ENCODE measurements around the gene LAMB1. TPM values are rescaled to one million over a fixed set of nuclear protein-coding genes. Genes with fewer than 3 reads are reported as not detected.

The LAMB1 gene
- total RNA-seq, 1 experiment from 2014 or later, result 32.0 TPM

GRCh38 chr7:107961405-107961804 is 41.6 kb downstream of the LAMB1 start:
- ChIA-PET CTCF (no interaction called here), POLR2A (no interaction called here), RAD21 (ENCODE audit: low non-redundant PET in 1 of 2, low total read pairs in 2 of 2, uncharacterized antibody in 2 of 2, unreplicated experiment in 2 of 2) (no interaction called here)
- no peak overlapping the region for H3K4me3 ChIP-seq (replicated peaks in 1 of 2; ENCODE audit: low read depth in 1 of 2, low read length in 2 of 2)
- no peak overlapping the region for H2AFZ ChIP-seq (ENCODE audit: low read depth, low read length, poor library complexity, severe bottlenecking)
- intact Hi-C loops (cut with micrococcal nuclease), result no loop called here
- H3K36me3 ChIP-seq (ENCODE audit: control insufficient read depth in 1 of 2, insufficient read depth in 2 of 2, low read length in 2 of 2), result peaks cover 0 to 17% of the 10 kb centered on the region in 2 experiments; a peak in 3 of 4 replicates
- DNase-seq (ENCODE audit: low read depth, low spot score), result no peak
- H3K4me1 ChIP-seq (ENCODE audit: control insufficient read depth in 1 of 2, insufficient read depth in 2 of 2, low read length in 2 of 2), result no peaks in the 10 kb centered on the region
- no peaks in the 10 kb centered on the region for H3K79me2 ChIP-seq (ENCODE audit: insufficient read depth, low read length)
- ATAC-seq, result no peak
- no peaks in the 10 kb centered on the region for H3K27me3 ChIP-seq (ENCODE audit: insufficient read depth, low read length)
- no peak overlapping the region for H3K9ac ChIP-seq (ENCODE audit: low read length)
- no peaks in the 10 kb centered on the region for H3K9me3 ChIP-seq (ENCODE audit: control insufficient read depth in 1 of 2, insufficient read depth in 1 of 2, low read depth in 1 of 2, low read length in 2 of 2)
- no peak overlapping the region for H3K27ac ChIP-seq (ENCODE audit: low read depth, low read length)
- no TSS peak for BruUV-seq (replicated peaks)
- TF ChIP-seq SP1 (IDR thresholded peaks at IDR 0.05; ENCODE audit: low read depth) (no peak), ZFX (IDR thresholded peaks at IDR 0.05) (no peak), YY1 (IDR thresholded peaks at IDR 0.05; ENCODE audit: extremely low read depth, insufficient replicate concordance, low read depth, low read length) (no peak), POLR2AphosphoS5 (IDR thresholded peaks at IDR 0.05; ENCODE audit: low read depth, low read length) (no peak), ZBTB33 (IDR thresholded peaks at IDR 0.05; ENCODE audit: extremely low read depth, insufficient replicate concordance, low read length) (no peak), ZNF274 (IDR thresholded peaks at IDR 0.05; ENCODE audit: low read depth, low read length) (no peak)
- no peaks in the 10 kb centered on the region for H3K9me2 ChIP-seq (ENCODE audit: insufficient read depth)
- no peaks in the 10 kb centered on the region for H4K20me1 ChIP-seq (ENCODE audit: insufficient read depth)
- no peak overlapping the region for H3K4me2 ChIP-seq (ENCODE audit: low read length)

- Histone ChIP-seq H3K9me3 (ENCODE audit: control insufficient read depth in 1 of 2, insufficient read depth in 1 of 2, low read depth in 1 of 2, low read length in 2 of 2) (no peaks in the 10 kb centered on the region), H2AFZ (ENCODE audit: low read depth, low read length, poor library complexity, severe bottlenecking) (no peak overlapping the region), H3K4me3 (replicated peaks in 1 of 2; ENCODE audit: low read depth in 1 of 2, low read length in 2 of 2) (no peak overlapping the region), H3K9ac (ENCODE audit: low read length) (no peak overlapping the region), H3K4me2 (ENCODE audit: low read length) (no peak overlapping the region), H3K9me2 (ENCODE audit: insufficient read depth) (no peaks in the 10 kb centered on the region), H4K20me1 (ENCODE audit: insufficient read depth) (no peaks in the 10 kb centered on the region), H3K27ac (ENCODE audit: low read depth, low read length) (no peak overlapping the region), H3K27me3 (ENCODE audit: insufficient read depth, low read length) (no peaks in the 10 kb centered on the region), H3K79me2 (ENCODE audit: insufficient read depth, low read length) (no peaks in the 10 kb centered on the region), H3K4me1 (ENCODE audit: control insufficient read depth in 1 of 2, insufficient read depth in 2 of 2, low read length in 2 of 2) (no peaks in the 10 kb centered on the region), H3K36me3 (ENCODE audit: control insufficient read depth in 1 of 2, insufficient read depth in 2 of 2, low read length in 2 of 2) (peaks cover 0 to 17% of the 10 kb centered on the region in 2 experiments; a peak in 3 of 4 replicates)
- DNase-seq (ENCODE audit: low read depth, low spot score) (no peak), ATAC-seq (no peak)
- no TSS peak for BruUV-seq (replicated peaks)
- ChIA-PET RAD21 (ENCODE audit: low non-redundant PET in 1 of 2, low total read pairs in 2 of 2, uncharacterized antibody in 2 of 2, unreplicated experiment in 2 of 2) (no interaction called here), CTCF (no interaction called here), POLR2A (no interaction called here)
- intact Hi-C loops (cut with micrococcal nuclease), result no loop called here
- TF ChIP-seq ZNF274 (IDR thresholded peaks at IDR 0.05; ENCODE audit: low read depth, low read length), result no peak
- no peak for TF ChIP-seq REST (IDR thresholded peaks at IDR 0.05; ENCODE audit: low read depth)
- TF ChIP-seq CBX3 (IDR thresholded peaks at IDR 0.05; ENCODE audit: low read depth), result no peak
- TF ChIP-seq ATF3 (IDR thresholded peaks at IDR 0.05), result no peak
- TF ChIP-seq EZH2phosphoT487 (IDR thresholded peaks at IDR 0.05; ENCODE audit: borderline replicate concordance), result no peak
- no peak for TF ChIP-seq CEBPB (IDR thresholded peaks at IDR 0.05; ENCODE audit: low read depth)
- no peak for TF ChIP-seq EZH2 (IDR thresholded peaks at IDR 0.05)
- no peak for TF ChIP-seq CTCF (IDR thresholded peaks at IDR 0.05 in 2 of 3, conservative IDR thresholded peaks at IDR 0.05 in 1 of 3; ENCODE audit: borderline replicate concordance in 1 of 3, insufficient read depth in 1 of 3, low read depth in 2 of 3, low read length in 2 of 3)
- no peak for TF ChIP-seq ZFX (IDR thresholded peaks at IDR 0.05)
Measured at GRCh38 chr7:107960272-107960671, 42.7 kb downstream of the LAMB1 start.

All from HCT116 (cell line).